Measurements from ENCODE around the gene PMP22.

PMP22 gene

GRCh38 chr17:15269087-15269779 is 4.1 kb upstream of the PMP22 start:
- DNase-seq (ENCODE audit: low spot score), result no peak
- ATAC-seq (ENCODE audit: low read depth), result no peak

GRCh38 chr17:15268461-15268860 is 3.3 kb upstream of the PMP22 start:
- no peaks in the 10 kb centered on the region for H3K9me3 ChIP-seq (ENCODE audit: severe bottlenecking)
- ATAC-seq (ENCODE audit: low read depth) (no peak), DNase-seq (ENCODE audit: low spot score) (no peak)
- H3K27me3 ChIP-seq (ENCODE audit: insufficient read depth, poor library complexity, severe bottlenecking), result peaks cover 40% of the 10 kb centered on the region
- peaks cover 3% of the 10 kb centered on the region for H3K4me1 ChIP-seq (ENCODE audit: insufficient read depth, poor library complexity, severe bottlenecking)
- no peaks in the 10 kb centered on the region for H3K36me3 ChIP-seq (ENCODE audit: low read depth)
- no peak overlapping the region for H3K27ac ChIP-seq (ENCODE audit: poor library complexity, severe bottlenecking)
- no peak for TF ChIP-seq CTCF (IDR thresholded peaks at IDR 0.05; ENCODE audit: poor library complexity, severe bottlenecking)
- H3K4me3 ChIP-seq (ENCODE audit: severe bottlenecking), result no peak overlapping the region

More at GRCh38 chr17:15269087-15269779, 4.1 kb upstream of the PMP22 start:
- Histone ChIP-seq H3K9me3 (ENCODE audit: severe bottlenecking) (no peaks in the 10 kb centered on the region), H3K4me3 (ENCODE audit: severe bottlenecking) (no peak overlapping the region), H3K27me3 (ENCODE audit: insufficient read depth, poor library complexity, severe bottlenecking) (peaks cover 32% of the 10 kb centered on the region), H3K4me1 (ENCODE audit: insufficient read depth, poor library complexity, severe bottlenecking) (peaks cover 3% of the 10 kb centered on the region), H3K27ac (ENCODE audit: poor library complexity, severe bottlenecking) (no peak overlapping the region), H3K36me3 (ENCODE audit: low read depth) (no peaks in the 10 kb centered on the region)
- no peak for TF ChIP-seq CTCF (IDR thresholded peaks at IDR 0.05; ENCODE audit: poor library complexity, severe bottlenecking)

GRCh38 chr17:15267996-15268395 is 2.9 kb upstream of the PMP22 start:
- Histone ChIP-seq H3K9me3 (ENCODE audit: severe bottlenecking) (no peaks in the 10 kb centered on the region), H3K4me1 (ENCODE audit: insufficient read depth, poor library complexity, severe bottlenecking) (peaks cover 3% of the 10 kb centered on the region), H3K4me3 (ENCODE audit: severe bottlenecking) (no peak overlapping the region), H3K27me3 (ENCODE audit: insufficient read depth, poor library complexity, severe bottlenecking) (peaks cover 44% of the 10 kb centered on the region), H3K36me3 (ENCODE audit: low read depth) (no peaks in the 10 kb centered on the region), H3K27ac (ENCODE audit: poor library complexity, severe bottlenecking) (no peak overlapping the region)
- TF ChIP-seq CTCF (IDR thresholded peaks at IDR 0.05; ENCODE audit: poor library complexity, severe bottlenecking), result no peak
- no peak for DNase-seq (ENCODE audit: low spot score)
- ATAC-seq (ENCODE audit: low read depth), result no peak

- no peak for TF ChIP-seq CTCF (IDR thresholded peaks at IDR 0.05; ENCODE audit: poor library complexity, severe bottlenecking)
- H3K36me3 ChIP-seq (ENCODE audit: low read depth), result no peaks in the 10 kb centered on the region
- ATAC-seq (ENCODE audit: low read depth) (no peak), DNase-seq (ENCODE audit: low spot score) (no peak)
- H3K4me1 ChIP-seq (ENCODE audit: insufficient read depth, poor library complexity, severe bottlenecking), result no peaks in the 10 kb centered on the region
- no peaks in the 10 kb centered on the region for H3K9me3 ChIP-seq (ENCODE audit: severe bottlenecking)
- no peak overlapping the region for H3K27ac ChIP-seq (ENCODE audit: poor library complexity, severe bottlenecking)
- H3K27me3 ChIP-seq (ENCODE audit: insufficient read depth, poor library complexity, severe bottlenecking), result peaks cover 59% of the 10 kb centered on the region
- no peak overlapping the region for H3K4me3 ChIP-seq (ENCODE audit: severe bottlenecking)
Measured at GRCh38 chr17:15266325-15267125, 1.4 kb upstream of the PMP22 start.

GRCh38 chr17:15264542-15264941 is 584 bp downstream of the PMP22 start:
- Histone ChIP-seq H3K27ac (ENCODE audit: poor library complexity, severe bottlenecking) (no peak overlapping the region), H3K36me3 (ENCODE audit: low read depth) (no peaks in the 10 kb centered on the region), H3K27me3 (ENCODE audit: insufficient read depth, poor library complexity, severe bottlenecking) (peaks cover 66% of the 10 kb centered on the region), H3K9me3 (ENCODE audit: severe bottlenecking) (no peaks in the 10 kb centered on the region), H3K4me3 (ENCODE audit: severe bottlenecking) (no peak overlapping the region), H3K4me1 (ENCODE audit: insufficient read depth, poor library complexity, severe bottlenecking) (no peaks in the 10 kb centered on the region)
- no peak for ATAC-seq (ENCODE audit: low read depth)
- DNase-seq (ENCODE audit: low spot score), result no peak
- no peak for TF ChIP-seq CTCF (IDR thresholded peaks at IDR 0.05; ENCODE audit: poor library complexity, severe bottlenecking)
